Measurements from ENCODE around the gene OR2A25. TPM values are rescaled to one million over a fixed set of nuclear protein-coding genes. Genes with fewer than 3 reads are reported as not detected.

Gene OR2A25
- total RNA-seq, 1 experiment from 2014 or later = 0.13 TPM

GRCh38 chr7:144026203-144026883, 43.3 kb upstream of the OR2A25 start:
- no peaks in the 10 kb centered on the region for H3K4me1 ChIP-seq (ENCODE audit: insufficient read depth, low read length)
- H2AFZ ChIP-seq (ENCODE audit: low read length) = no peak overlapping the region
- Mint-ChIP-seq H3K4me1 (peaks cover 4 to 6% of the 10 kb centered on the region in 2 experiments; a peak in 3 of 4 replicates), H3K36me3 (ENCODE audit: insufficient read depth in 1 of 3, low read depth in 3 of 3) (no peaks in the 10 kb centered on the region), H3K4me3 (no peak overlapping the region), H3K27ac (no peak overlapping the region), H3K27me3 (ENCODE audit: low read depth) (no peaks in the 10 kb centered on the region), H3K9me3 (no peaks in the 10 kb centered on the region)
- H3K27ac ChIP-seq (ENCODE audit: insufficient read length, low read depth, low read length) = no peak overlapping the region
- H2BK15ac ChIP-seq (ENCODE audit: low read depth, low read length) = no peak overlapping the region
- H3K14ac ChIP-seq (ENCODE audit: insufficient read depth, low read length) = no peak overlapping the region
- H3K79me2 ChIP-seq (ENCODE audit: insufficient read depth, low read length) = no peaks in the 10 kb centered on the region
- no peak overlapping the region for H3K4me2 ChIP-seq (ENCODE audit: insufficient read depth, insufficient read length, low read length)
- H3K79me1 ChIP-seq (ENCODE audit: insufficient read depth, low read depth, low read length, poor library complexity, severe bottlenecking) = no peaks in the 10 kb centered on the region
- no peak overlapping the region for H2BK120ac ChIP-seq (ENCODE audit: low read depth, low read length, poor library complexity, severe bottlenecking)
- no peak overlapping the region for H3T11ph ChIP-seq (ENCODE audit: low read length)
- H2BK5ac ChIP-seq (ENCODE audit: insufficient read length, low read length) = no peak overlapping the region
- no CpG with 5 or more reads among the region's 4 CpGs for WGBS (ENCODE audit: extremely low coverage, insufficient read length, low lambda C conversion rate)
- H4K91ac ChIP-seq (ENCODE audit: insufficient read length, low read depth, low read length) = no peak overlapping the region
- H4K8ac ChIP-seq (replicated peaks; ENCODE audit: insufficient read length, low read depth, low read length) = no peak overlapping the region
- H3K9ac ChIP-seq (ENCODE audit: extremely low read depth, insufficient read length, low read length) = no peak overlapping the region
- no peak overlapping the region for H2BK20ac ChIP-seq (ENCODE audit: low read depth, low read length, poor library complexity, severe bottlenecking)
- H3K4ac ChIP-seq (ENCODE audit: low read depth, low read length) = no peak overlapping the region
- H4K20me1 ChIP-seq (ENCODE audit: control insufficient read depth, insufficient read depth, insufficient read length) = no peaks in the 10 kb centered on the region
- no peak overlapping the region for H2BK12ac ChIP-seq (ENCODE audit: insufficient read length, low read depth, low read length)
- no peak overlapping the region for H3K56ac ChIP-seq (ENCODE audit: insufficient read length, low read depth, low read length)
- H3K18ac ChIP-seq (ENCODE audit: insufficient read length, low read depth, low read length) = no peak overlapping the region
- H3K23me2 ChIP-seq (ENCODE audit: insufficient read length, low read depth, low read length, poor library complexity, severe bottlenecking) = no peaks in the 10 kb centered on the region
- no peaks in the 10 kb centered on the region for H3K9me3 ChIP-seq (ENCODE audit: control insufficient read depth, low read depth, low read length)
- peak; percentile 26; the same call in 1 of the 3 replicates for TF ChIP-seq CTCF (conservative IDR thresholded peaks at IDR 0.05)
- peak; percentile 32 for DNase-seq
- no peaks in the 10 kb centered on the region for H3K27me3 ChIP-seq (ENCODE audit: insufficient read depth, low read length)
- no peak overlapping the region for H3K23ac ChIP-seq (ENCODE audit: insufficient read length, low read depth, low read length)
- no peak overlapping the region for H2AK5ac ChIP-seq (ENCODE audit: insufficient read length, low read length)
- no peak overlapping the region for H4K5ac ChIP-seq (ENCODE audit: insufficient read length, low read depth, low read length)
